Measurements from ENCODE around the gene CDKN2A. TPM values are rescaled to one million over a fixed set of nuclear protein-coding genes. Genes with fewer than 3 reads are reported as not detected.

CDKN2A gene
- total RNA-seq, 1 experiment from 2014 or later = 257 TPM

GRCh38 chr9:21919377-21920362 is 74.5 kb downstream of the CDKN2A start:
- Mint-ChIP-seq H3K27me3 (ENCODE audit: unreplicated experiment) (no peaks in the 10 kb centered on the region), H3K27ac (ENCODE audit: unreplicated experiment) (peak overlapping the region; percentile 67), H3K4me1 (ENCODE audit: low read depth, unreplicated experiment) (peaks cover 19% of the 10 kb centered on the region), H3K36me3 (ENCODE audit: insufficient read depth, unreplicated experiment) (peaks cover 8% of the 10 kb centered on the region), H3K9me3 (ENCODE audit: low read depth, unreplicated experiment) (peaks cover 2% of the 10 kb centered on the region), H3K4me3 (ENCODE audit: low read depth, unreplicated experiment) (peak overlapping the region; percentile 59)
- no TSS peak for BruUV-seq (replicated peaks)
- no peak for TF ChIP-seq CTCF (IDR thresholded peaks at IDR 0.05; ENCODE audit: unreplicated experiment)
- CTCF ChIA-PET = interaction anchor here (0.9 to 1.5 kb wide), 5 partner anchors 13 to 106 kb away, joined by 3 to 4 read pairs (median 3); partner anchors contain the start of gene CDKN2B
- intact Hi-C loops (cut with micrococcal nuclease; ENCODE audit: unreplicated experiment) = loop anchor here (5.0 kb wide), 1 partner anchor 43 kb away; no protein-coding TSS in a partner anchor
- DNase-seq = peak; percentile 37

Other genes starting within 250 kb of the CDKN2A start
- gene MTAP, start 191.8 kb downstream of the CDKN2A start, total RNA-seq (2022) = 139 and 177 TPM in 2 replicates
- 8.9 and 10.5 TPM in 2 replicates for gene CDKN2B-AS1, start 399 bp upstream of the CDKN2A start, total RNA-seq (2022)
- 30.4 and 35.2 TPM in 2 replicates for gene CDKN2B, start 14.9 kb upstream of the CDKN2A start, total RNA-seq (2022)

All from Calu3 (cell line).